ENCODE results near the gene GNAO1.

Gene GNAO1

GRCh38 chr16:56351481-56351880, 160.2 kb downstream of the GNAO1 start:
- no peak for DNase-seq

- DNase-seq: no peak
Measured at GRCh38 chr16:56352351-56353053, 161.2 kb downstream of the GNAO1 start.

- DNase-seq: no peak
Measured at GRCh38 chr16:56353054-56353921, 162.0 kb downstream of the GNAO1 start.

- DNase-seq: no peak
Measured at GRCh38 chr16:56354016-56354415, 162.7 kb downstream of the GNAO1 start.

- DNase-seq: no peak
Measured at GRCh38 chr16:56354746-56355145, 163.5 kb downstream of the GNAO1 start.

GRCh38 chr16:56355221-56355620, 163.9 kb downstream of the GNAO1 start:
- no peak for DNase-seq

- no peak for DNase-seq
Measured at GRCh38 chr16:56355786-56356275, 164.5 kb downstream of the GNAO1 start.

- DNase-seq: no peak
Measured at GRCh38 chr16:56356276-56357240, 165.3 kb downstream of the GNAO1 start.

GRCh38 chr16:56357241-56357764, 166.0 kb downstream of the GNAO1 start:
- no peak for DNase-seq

- DNase-seq: no peak
Measured at GRCh38 chr16:56357765-56358322, 166.6 kb downstream of the GNAO1 start.

- no peak for DNase-seq
Measured at GRCh38 chr16:56360117-56361008, 169.1 kb downstream of the GNAO1 start.

GRCh38 chr16:56362057-56362655, 170.9 kb downstream of the GNAO1 start:
- DNase-seq: no peak

- DNase-seq: no peak
Measured at GRCh38 chr16:56362706-56363105, 171.4 kb downstream of the GNAO1 start.

- DNase-seq: no peak
Measured at GRCh38 chr16:56363181-56363716, 172.0 kb downstream of the GNAO1 start.

- DNase-seq: no peak
Measured at GRCh38 chr16:56363781-56364565, 172.7 kb downstream of the GNAO1 start.

- DNase-seq: no peak
Measured at GRCh38 chr16:56364865-56365264, 173.6 kb downstream of the GNAO1 start.

- no peak for DNase-seq
Measured at GRCh38 chr16:56365552-56365951, 174.3 kb downstream of the GNAO1 start.

GRCh38 chr16:56366945-56367344, 175.7 kb downstream of the GNAO1 start:
- DNase-seq: no peak

- no peak for DNase-seq
Measured at GRCh38 chr16:56367764-56368163, 176.5 kb downstream of the GNAO1 start.

- DNase-seq: no peak
Measured at GRCh38 chr16:56368545-56368944, 177.3 kb downstream of the GNAO1 start.

All from NCI-H1417 treated with DMSO at 0.1 percent for 48 hours (cell line).